Subcutaneous adipose tissue (tissue), 4 donors: ENCODE results near the gene HSH2D. TPM values are rescaled to one million over a fixed set of nuclear protein-coding genes. Genes with fewer than 3 reads are reported as not detected.

Source experiments
- CTCF ChIP-seq: fragments of 450-650 bp; IDR thresholded peaks from one replicate; pipeline ENCODE4 v1.5.1; 2016; ENCODE audit warnings: low read depth, mild to moderate bottlenecking, control low read depth, antibody characterized with exemption, moderate library complexity
- small RNA-seq: library from RNA; depleted of rRNA; stranded (forward); fragments of <200 nt; gene quantifications from one replicate; pipeline ENCODE3, GENCODE V24; 2016
- total RNA-seq, 4 donors: library from RNA; depleted of rRNA; stranded (reverse); fragments of >200 nt; gene quantifications; one replicate each; pipeline ENCODE4 v1.1.0, GENCODE V29; 2016

The HSH2D gene
- total RNA-seq, 4 donors from 2014 or later: 0.38 to 1.5 (median 0.82) TPM

- no peak for TF ChIP-seq CTCF
Measured at GRCh38 chr19:16206046-16206605, 62.6 kb downstream of the HSH2D start.

GRCh38 chr19:16206637-16207036 is 63.2 kb downstream of the HSH2D start:
- no peak for TF ChIP-seq CTCF

- no peak for TF ChIP-seq CTCF
Measured at GRCh38 chr19:16207063-16207462, 63.6 kb downstream of the HSH2D start.

- TF ChIP-seq CTCF: no peak
Measured at GRCh38 chr19:16207490-16208025, 64.1 kb downstream of the HSH2D start.

Small RNAs within 50 kb of the gene (small RNA-seq; reads per million reads assigned to genes)
- not detected for gene RF00017

Other genes with a start within 250 kb of the HSH2D start
- not detected for gene CYP4F2, start 245.6 kb upstream of the HSH2D start, total RNA-seq
- gene CYP4F11, start 209.2 kb upstream of the HSH2D start, total RNA-seq: under 1 TPM in 2 of 4 donors, not detected in 2; 0.34 to 0.66 TPM
- not detected for gene OR10H4, start 194.7 kb upstream of the HSH2D start, total RNA-seq
- 100 to 1,000 TPM; 229 to 393 (median 299) TPM for gene TPM4, start 67.2 kb upstream of the HSH2D start, total RNA-seq
- 10 to 100 TPM; 31.3 to 59.7 (median 35.6) TPM for gene RAB8A, start 31.8 kb upstream of the HSH2D start, total RNA-seq
- not detected for gene CIB3, start 29.8 kb downstream of the HSH2D start, total RNA-seq
- gene FAM32A, start 41.7 kb downstream of the HSH2D start, total RNA-seq: 10 to 100 TPM; 65.7 to 78.6 (median 77.6) TPM
- 100 to 1,000 TPM in 1 of 4 donors, 10 to 100 TPM in 3; 84.9 to 108 (median 88.4) TPM for gene AP1M1, start 54.2 kb downstream of the HSH2D start, total RNA-seq
- gene KLF2, start 181.1 kb downstream of the HSH2D start, total RNA-seq: 10 to 100 TPM; 17.8 to 70.6 (median 27.9) TPM